HepG2 (cell line): ENCODE results near the gene FBXO11. TPM values are rescaled to one million over a fixed set of nuclear protein-coding genes. Genes with fewer than 3 reads are reported as not detected.

Experiments
- ATF4 ChIP-seq, 2 experiments: fragments of 450-650 bp in 1 of 2; sonication (generic) in 1 of 2; formaldehyde crosslinking; IDR thresholded peaks; 2 replicates each; pipeline versions ENCODE4 v1.5.0 to v1.8.0; 2020 to 2022; ENCODE audit warnings: mild to moderate bottlenecking in 1 of 2, missing genetic modification reagents in 1 of 2
- ATF7-NPFF ChIP-seq: sonication (generic); formaldehyde crosslinking; IDR thresholded peaks from 2 replicates; pipeline ENCODE4 v1.8.1; 2023; ENCODE audit warnings: mild to moderate bottlenecking, low read depth, missing genetic modification reagents, moderate library complexity
- CBX2 ChIP-seq, 2 experiments: fragments of 200-600 bp in 1 of 2; sonication (generic); formaldehyde crosslinking in 1 of 2; IDR thresholded peaks; 2 replicates each; pipeline versions ENCODE4 v1.7.0 to v1.8.1; 2018 to 2022; ENCODE audit warnings: low read depth in 2 of 2, low read length in 1 of 2, mild to moderate bottlenecking in 1 of 2, missing genetic modification reagents in 1 of 2
- FUBP1 ChIP-seq: sonication (generic); formaldehyde crosslinking; IDR thresholded peaks from 2 replicates; pipeline ENCODE4 v1.5.1; 2020; ENCODE audit warnings: missing genetic modification reagents, mild to moderate bottlenecking, borderline replicate concordance
- HHEX ChIP-seq: IDR thresholded peaks from 2 replicates; pipeline ENCODE4 v1.6.1; 2016; ENCODE audit warnings: control low read depth
- KLF12 ChIP-seq: sonication (generic); formaldehyde crosslinking; IDR thresholded peaks from 2 replicates; pipeline ENCODE4 v1.4.0; 2020; ENCODE audit warnings: missing genetic modification reagents, borderline replicate concordance
- MATR3 ChIP-seq: sonication (generic); formaldehyde crosslinking; IDR thresholded peaks from 2 replicates; pipeline ENCODE4 v1.4.0; 2020; ENCODE audit warnings: missing genetic modification reagents
- RNF219 ChIP-seq: sonication (generic); formaldehyde crosslinking; IDR thresholded peaks from 2 replicates; pipeline ENCODE4 v1.5.0; 2020; ENCODE audit warnings: mild to moderate bottlenecking, missing genetic modification reagents
- SETDB1 ChIP-seq: sonication (generic); formaldehyde crosslinking; IDR thresholded peaks from 2 replicates; pipeline ENCODE4 v1.5.1; 2020; ENCODE audit warnings: missing genetic modification reagents, mild to moderate bottlenecking, borderline replicate concordance
- SIX4 ChIP-seq: sonication (generic); formaldehyde crosslinking; IDR thresholded peaks from 2 replicates; pipeline ENCODE4 v1.4.0; 2020; ENCODE audit warnings: missing genetic modification reagents
- SMAD1 ChIP-seq: sonication (generic); formaldehyde crosslinking; IDR thresholded peaks from 2 replicates; pipeline ENCODE4 v1.4.0; 2020; ENCODE audit warnings: missing genetic modification reagents, low read depth, mild to moderate bottlenecking, borderline replicate concordance
- SSRP1 ChIP-seq: IDR thresholded peaks from 2 replicates; pipeline ENCODE4 v1.6.1; 2016; ENCODE audit warnings: control low read depth
- TCF7L2 ChIP-seq: IDR thresholded peaks from 2 replicates; pipeline ENCODE4 v1.6.1; 2011; ENCODE audit warnings: mild to moderate bottlenecking, low read depth, low read length, moderate library complexity
- U2AF2 ChIP-seq: fragments of 200-400 bp; formaldehyde crosslinking; IDR thresholded peaks from 2 replicates; pipeline ENCODE4 v1.6.1; 2017; ENCODE audit warnings: low read depth, mild to moderate bottlenecking, low read length
- ZBTB46 ChIP-seq: sonication (generic); formaldehyde crosslinking; IDR thresholded peaks from 2 replicates; pipeline ENCODE4 v1.4.0; 2020; ENCODE audit warnings: mild to moderate bottlenecking, missing genetic modification reagents, borderline replicate concordance
- ZFP37 ChIP-seq: sonication (generic); formaldehyde crosslinking; IDR thresholded peaks from 2 replicates; pipeline ENCODE4 v1.4.0; 2020; ENCODE audit warnings: missing genetic modification reagents, borderline replicate concordance
- ZNF30 ChIP-seq: sonication (generic); formaldehyde crosslinking; IDR thresholded peaks from 2 replicates; pipeline ENCODE4 v1.5.0; 2020; ENCODE audit warnings: mild to moderate bottlenecking, missing genetic modification reagents
- ZNF598 ChIP-seq: sonication (generic); formaldehyde crosslinking; IDR thresholded peaks from 2 replicates; pipeline ENCODE4 v1.5.1; 2020; ENCODE audit warnings: mild to moderate bottlenecking, missing genetic modification reagents, borderline replicate concordance
- ZNF678 ChIP-seq: sonication (generic); formaldehyde crosslinking; IDR thresholded peaks from 2 replicates; pipeline ENCODE4 v1.4.0; 2020; ENCODE audit warnings: mild to moderate bottlenecking, missing genetic modification reagents
- ZNF691 ChIP-seq: sonication (generic); formaldehyde crosslinking; IDR thresholded peaks from 2 replicates; pipeline ENCODE4 v1.4.0; 2020; ENCODE audit warnings: missing genetic modification reagents, low read depth, mild to moderate bottlenecking, borderline replicate concordance
- polyA plus RNA-seq, 8 experiments: library from polyadenylated mRNA; depleted of rRNA in 3 of 8; stranded (reverse) in 7 of 8; unstranded in 1 of 8; fragments of >200 nt; fragmentation: Illumina TruSeq in 4 of 8; extraction: Trizol in 4 of 8; gene quantifications; 2 replicates each; pipeline versions ENCODE4 v1.2.1 to v1.2.3, GENCODE V29; 2011 to 2016; ENCODE audit warnings: low read depth in 4 of 8, missing spikeins in 1 of 8, mixed read lengths in 1 of 8; ENCODE audit not compliant: insufficient read depth in 1 of 8
- total RNA-seq, 5 experiments: library from RNA; depleted of rRNA; stranded (reverse); fragments of >200 nt; fragmentation: Illumina TruSeq; extraction: Trizol; gene quantifications; 2 replicates each; pipeline ENCODE4 v1.2.3, GENCODE V29; 2016; ENCODE audit warnings: low read depth in 1 of 5

Gene FBXO11
- total and polyA plus RNA-seq, 2 of the 13 experiments (the other 11 are each of a cell fraction or from before 2014, with no cell fraction given): 27.9 to 47.6 TPM

- TF ChIP-seq FUBP1 (no peak), CBX2 (IDR thresholded peaks at IDR 0.05; ENCODE audit: low read depth, low read length) (peak; percentile 95), CBX2 (CRISPR knock-in tag; IDR thresholded peaks at IDR 0.05; ENCODE audit: low read depth) (peak; percentile 60; the same call in 1 of the 2 replicates), MATR3 (CRISPR knock-in tag) (no peak), ZNF598 (CRISPR knock-in tag) (peak; percentile 71; the same call in 1 of the 2 replicates), ZNF678 (CRISPR knock-in tag) (no peak), RNF219 (peak; percentile 31; the same call in 1 of the 2 replicates), ZFP37 (CRISPR knock-in tag) (no peak), SIX4 (CRISPR knock-in tag) (no peak; the same call in 1 of the 2 replicates), HHEX (CRISPR knock-in tag) (no peak), ATF4 (CRISPR knock-in tag; IDR thresholded peaks at IDR 0.05) (peak in 1 of 2 experiments; percentile 55; a peak in 1 of 4 replicates), ATF7-NPFF (CRISPR knock-in tag) (peak; percentile 99), SETDB1 (CRISPR knock-in tag) (peak; percentile 91), SSRP1 (CRISPR knock-in tag) (no peak), ZNF30 (peak; percentile 81; the same call in 1 of the 2 replicates), U2AF2 (no peak), ZBTB46 (CRISPR knock-in tag) (no peak), ZNF691 (CRISPR knock-in tag) (no peak; the same call in 1 of the 2 replicates), TCF7L2 (no peak), KLF12 (CRISPR knock-in tag) (peak; percentile 92), SMAD1 (CRISPR knock-in tag) (0 out of 2 replicates have a peak, but pooled peaks have one; percentile 90)
Measured at GRCh38 chr2:47782671-47783485, 123.4 kb downstream of the FBXO11 start, which contains the start of gene MSH6 (continued).
